K562 (cell line): Measurements from ENCODE around the gene ARHGEF18. TPM values are rescaled to one million over a fixed set of nuclear protein-coding genes. Genes with fewer than 3 reads are reported as not detected.

ENCODE experiments used
- BACH1 ChIP-seq: fragments of 200-800 bp; sonication (Bioruptor generic); IDR thresholded peaks from 2 replicates; pipeline ENCODE4 v1.6.1; 2016; ENCODE audit warnings: missing genetic modification characterization, missing compliant biosample characterization
- CREM ChIP-seq: IDR thresholded peaks from 2 replicates; pipeline ENCODE4 v1.6.1; 2014; ENCODE audit warnings: antibody characterized with exemption, low read depth
- NFE2L1 ChIP-seq: fragments of 450-650 bp; IDR thresholded peaks from 2 replicates; pipeline ENCODE4 v1.6.1; 2016; ENCODE audit warnings: missing genetic modification characterization, low read depth, mild to moderate bottlenecking, missing compliant biosample characterization, moderate library complexity, borderline replicate concordance
- NR2C1 ChIP-seq, 2 experiments: fragments of 450-650 bp; IDR thresholded peaks; 2 replicates each; pipeline ENCODE4 v1.6.1; 2017; ENCODE audit warnings: mild to moderate bottlenecking in 2 of 2, antibody characterized with exemption in 1 of 2, inconsistent platforms in 1 of 2, missing compliant biosample characterization in 1 of 2, missing genetic modification characterization in 1 of 2
- POLR2B ChIP-seq: fragments of 450-650 bp; IDR thresholded peaks from 2 replicates; pipeline ENCODE4 v1.6.1; 2018; ENCODE audit warnings: low read depth; ENCODE audit not compliant: partially characterized antibody
- REST ChIP-seq, 2 experiments: fragments of 450-650 bp; formaldehyde crosslinking in 1 of 2; IDR thresholded peaks; 2 replicates each; pipeline versions ENCODE4 v1.4.0 to v1.6.1; 2014 to 2020; ENCODE audit warnings: mild to moderate bottlenecking in 2 of 2, borderline replicate concordance in 1 of 2, low read depth in 1 of 2
- SETDB1 ChIP-seq: IDR thresholded peaks from one replicate; pipeline ENCODE4 v1.6.1; 2012; ENCODE audit warnings: low read length, control low read depth, inconsistent platforms
- STAG1 ChIP-seq: sonication (generic); formaldehyde crosslinking; IDR thresholded peaks from 2 replicates; pipeline ENCODE4 v1.5.0; 2020; ENCODE audit warnings: missing genetic modification reagents, borderline replicate concordance
- ZNF124 ChIP-seq: sonication (generic); formaldehyde crosslinking; IDR thresholded peaks from 2 replicates; pipeline ENCODE4 v1.8.1; 2022; ENCODE audit warnings: missing genetic modification reagents
- ZNF41 ChIP-seq: fragments of 250-450 bp; sonication (Bioruptor Pico); conservative IDR thresholded peaks from 2 replicates; pipeline ENCODE4 v1.4.0; 2020; ENCODE audit warnings: mild to moderate bottlenecking
- ZNF444 ChIP-seq: fragments of 250-450 bp; sonication (Bioruptor Pico); IDR thresholded peaks from 2 replicates; pipeline ENCODE4 v1.4.0; 2020; ENCODE audit warnings: mild to moderate bottlenecking, moderate library complexity
- polyA plus RNA-seq, 8 experiments: library from polyadenylated mRNA; depleted of rRNA in 4 of 8; stranded (reverse) in 5 of 8; unstranded in 3 of 8; fragments of >200 nt; fragmentation: Nextera tagmentation in 2 of 8; fragmentation: Illumina TruSeq in 1 of 8; extraction: Ambion mirVana in 2 of 8; extraction: Trizol in 1 of 8; gene quantifications; 2 replicates each; pipeline versions ENCODE4 v1.2.1 to v1.2.3, GENCODE V29; 2011 to 2014; ENCODE audit warnings: inconsistent platforms in 1 of 8, missing spikeins in 1 of 8
- total RNA-seq, 7 experiments: library from RNA; depleted of rRNA in 6 of 7; stranded (reverse); fragments of >200 nt in 6 of 7; fragmentation: Illumina TruSeq in 2 of 7; extraction: Trizol in 2 of 7; gene quantifications; 2 replicates each; pipeline versions ENCODE4 v1.2.1 to v1.2.3, GENCODE V29; 2011 to 2021; ENCODE audit warnings: low replicate concordance in 1 of 7
- TF ChIP-seq, protein P1 (sequence below): sonication (generic); formaldehyde crosslinking; IDR thresholded peaks from 2 replicates; pipeline ENCODE4 v1.4.0; 2020; ENCODE audit warnings: mild to moderate bottlenecking, missing genetic modification reagents
- TF ChIP-seq, protein P2 (sequence below): sonication (generic); formaldehyde crosslinking; IDR thresholded peaks from 2 replicates; pipeline ENCODE4 v1.8.0; 2022; ENCODE audit warnings: mild to moderate bottlenecking, missing genetic modification reagents

The ARHGEF18 gene
- total and polyA plus RNA-seq, 9 of the 15 experiments (the other 6 are each of a cell fraction or from before 2014, with no cell fraction given) = 0.04 to 16.5 (median 4.5) TPM

DNA sequence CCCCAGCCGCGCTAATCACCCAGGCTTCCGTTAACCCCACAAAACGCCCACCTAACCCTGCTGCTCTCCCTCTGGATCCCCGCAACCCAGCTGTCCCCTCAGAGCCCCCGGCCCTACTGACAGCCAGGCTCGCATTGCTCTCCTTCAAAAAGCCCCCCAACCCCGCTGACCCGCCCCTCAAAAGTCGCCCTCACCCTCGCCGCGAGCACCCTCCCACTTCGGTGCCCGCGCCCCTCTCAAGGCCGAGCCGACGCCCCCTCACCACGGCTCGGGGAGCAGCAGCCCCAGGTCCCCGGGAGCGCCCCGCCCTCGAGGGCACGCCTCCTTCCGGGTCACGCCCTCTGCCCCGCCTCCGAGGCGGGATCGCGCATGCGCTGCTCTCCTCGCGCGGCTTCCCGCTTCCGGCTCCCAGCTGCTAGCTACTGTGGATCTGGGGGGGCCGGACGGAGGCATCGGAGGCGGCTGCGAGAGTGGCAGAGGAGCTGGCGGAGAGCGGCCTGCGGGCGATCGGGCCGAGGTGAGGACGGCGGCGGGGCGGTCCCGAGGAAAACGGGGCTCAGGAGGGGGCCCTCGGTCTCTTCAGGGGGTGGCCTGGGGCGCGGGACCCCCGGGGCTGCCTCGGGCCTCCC is 46.1 kb downstream of the ARHGEF18 start (continued):
- TF ChIP-seq REST (IDR thresholded peaks at IDR 0.05; ENCODE audit: borderline replicate concordance) (no peak), REST (CRISPR knock-in tag; IDR thresholded peaks at IDR 0.05; ENCODE audit: low read depth) (no peak), NR2C1 (IDR thresholded peaks at IDR 0.05) (peak; percentile 78), NR2C1 (tag; IDR thresholded peaks at IDR 0.05) (peak; percentile 78), BACH1 (no peak), CREM (peak; percentile 43), POLR2B (peak; percentile 62), ZNF124 (CRISPR knock-in tag) (no peak), STAG1 (no peak), ZNF41 (no peak), ZNF444 (CRISPR knock-in tag) (no peak), SETDB1 (no peak), NFE2L1 (tag) (no peak)
- TF ChIP-seq, protein P1, sequence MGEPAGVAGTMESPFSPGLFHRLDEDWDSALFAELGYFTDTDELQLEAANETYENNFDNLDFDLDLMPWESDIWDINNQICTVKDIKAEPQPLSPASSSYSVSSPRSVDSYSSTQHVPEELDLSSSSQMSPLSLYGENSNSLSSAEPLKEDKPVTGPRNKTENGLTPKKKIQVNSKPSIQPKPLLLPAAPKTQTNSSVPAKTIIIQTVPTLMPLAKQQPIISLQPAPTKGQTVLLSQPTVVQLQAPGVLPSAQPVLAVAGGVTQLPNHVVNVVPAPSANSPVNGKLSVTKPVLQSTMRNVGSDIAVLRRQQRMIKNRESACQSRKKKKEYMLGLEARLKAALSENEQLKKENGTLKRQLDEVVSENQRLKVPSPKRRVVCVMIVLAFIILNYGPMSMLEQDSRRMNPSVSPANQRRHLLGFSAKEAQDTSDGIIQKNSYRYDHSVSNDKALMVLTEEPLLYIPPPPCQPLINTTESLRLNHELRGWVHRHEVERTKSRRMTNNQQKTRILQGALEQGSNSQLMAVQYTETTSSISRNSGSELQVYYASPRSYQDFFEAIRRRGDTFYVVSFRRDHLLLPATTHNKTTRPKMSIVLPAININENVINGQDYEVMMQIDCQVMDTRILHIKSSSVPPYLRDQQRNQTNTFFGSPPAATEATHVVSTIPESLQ = no peak
- TF ChIP-seq, protein P2, sequence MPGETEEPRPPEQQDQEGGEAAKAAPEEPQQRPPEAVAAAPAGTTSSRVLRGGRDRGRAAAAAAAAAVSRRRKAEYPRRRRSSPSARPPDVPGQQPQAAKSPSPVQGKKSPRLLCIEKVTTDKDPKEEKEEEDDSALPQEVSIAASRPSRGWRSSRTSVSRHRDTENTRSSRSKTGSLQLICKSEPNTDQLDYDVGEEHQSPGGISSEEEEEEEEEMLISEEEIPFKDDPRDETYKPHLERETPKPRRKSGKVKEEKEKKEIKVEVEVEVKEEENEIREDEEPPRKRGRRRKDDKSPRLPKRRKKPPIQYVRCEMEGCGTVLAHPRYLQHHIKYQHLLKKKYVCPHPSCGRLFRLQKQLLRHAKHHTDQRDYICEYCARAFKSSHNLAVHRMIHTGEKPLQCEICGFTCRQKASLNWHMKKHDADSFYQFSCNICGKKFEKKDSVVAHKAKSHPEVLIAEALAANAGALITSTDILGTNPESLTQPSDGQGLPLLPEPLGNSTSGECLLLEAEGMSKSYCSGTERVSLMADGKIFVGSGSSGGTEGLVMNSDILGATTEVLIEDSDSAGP (CRISPR knock-in tag) = no peak
